GM21619 (cell line): Measurements from ENCODE around the gene GPR146.

Experiments
- ATAC-seq: cut with Tn5 transposase; IDR thresholded peaks from one replicate; pipeline ENCODE4 v1.9.1; 2021; ENCODE audit not compliant: unreplicated experiment

The GPR146 gene

DNA sequence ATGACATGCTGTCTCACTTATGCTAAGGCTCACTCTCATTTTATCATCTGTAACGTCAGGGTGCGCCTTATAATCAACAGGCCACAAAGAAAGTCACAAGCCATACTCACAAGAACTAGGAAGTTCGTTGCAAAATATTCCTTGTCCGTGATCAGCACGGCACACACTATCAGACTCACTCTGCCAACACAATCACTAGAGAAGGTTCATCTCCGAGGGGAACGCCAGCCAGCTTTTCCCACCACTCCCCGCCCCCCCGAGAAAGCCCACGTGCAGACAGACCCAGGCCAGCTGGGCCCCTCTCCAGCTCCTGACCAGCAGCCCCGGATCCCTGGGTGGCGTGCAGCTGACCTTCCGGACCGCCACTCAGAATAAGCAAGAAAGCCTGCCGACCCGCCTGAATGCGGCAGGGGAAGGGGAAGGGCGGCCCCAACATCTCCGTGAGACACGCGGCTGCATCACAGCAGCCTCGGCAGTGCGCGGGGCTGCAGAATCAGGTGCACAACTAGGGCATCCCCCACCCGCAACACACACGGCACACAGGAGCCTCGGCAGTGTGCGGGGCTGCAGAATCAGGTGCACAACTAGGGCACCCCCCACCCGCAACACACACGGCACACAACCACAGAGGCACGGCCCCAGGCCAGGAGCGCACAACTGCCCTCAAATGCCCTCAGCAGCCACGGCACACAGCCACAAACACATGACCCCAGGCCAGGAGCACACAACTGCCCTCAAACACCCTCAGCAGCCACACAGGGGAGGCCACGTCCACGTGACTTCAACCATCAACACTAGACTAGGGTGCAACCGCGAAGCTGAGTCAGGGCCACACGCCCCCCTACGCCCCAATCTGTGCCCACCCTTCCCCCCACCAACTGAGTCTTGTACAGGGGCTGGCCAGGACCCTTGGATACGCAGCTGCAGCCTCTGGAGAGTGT, 2.5 kb upstream of the GPR146 start:
- ATAC-seq, result no peak

DNA sequence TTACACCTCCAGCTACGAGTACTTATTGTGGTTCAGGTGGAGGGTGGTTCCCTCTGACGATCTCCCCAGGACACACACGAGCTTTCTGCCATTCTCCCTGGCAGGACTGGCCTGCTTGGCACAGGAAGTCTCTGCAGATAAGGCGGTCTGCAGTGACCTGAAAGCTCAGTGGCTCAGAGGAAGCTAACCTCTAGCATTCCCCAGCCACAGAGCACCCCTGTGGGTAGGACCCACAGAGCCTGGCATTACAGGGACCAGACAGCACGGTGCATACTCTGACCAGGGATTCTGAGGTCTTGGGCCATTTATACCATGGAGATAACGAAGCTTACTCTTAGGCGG, 1.9 kb upstream of the GPR146 start:
- ATAC-seq, result no peak

DNA sequence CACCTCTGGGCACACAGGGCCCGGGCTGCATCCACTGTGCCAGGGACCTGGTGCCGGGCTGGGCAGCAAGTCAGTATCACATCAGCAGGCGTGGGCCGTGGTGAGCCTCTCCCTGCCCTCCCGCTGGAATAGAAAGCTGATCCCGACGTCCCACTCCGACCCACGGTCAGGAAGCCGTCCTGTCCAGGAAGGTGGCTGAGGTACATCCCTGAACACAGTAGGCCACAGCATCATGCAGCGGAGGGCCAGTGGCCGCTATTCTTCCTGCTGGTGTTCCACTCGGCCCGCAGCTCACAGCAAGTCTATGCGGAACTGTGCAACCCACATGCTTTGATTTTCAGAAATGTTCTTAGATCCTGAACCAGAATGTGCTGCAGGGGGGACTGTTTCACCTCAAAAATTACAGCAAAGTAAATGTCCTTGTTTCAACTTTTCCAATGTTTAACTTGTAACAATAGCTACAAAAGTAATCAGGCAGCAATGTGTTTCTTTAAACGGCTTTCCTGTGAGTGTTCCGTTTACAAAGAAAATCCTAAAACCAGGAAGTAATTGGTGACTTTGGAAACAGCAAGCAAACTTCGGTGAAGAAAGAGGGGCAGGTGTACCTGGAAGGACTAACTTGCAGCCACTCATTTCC, 676 bp upstream of the GPR146 start:
- ATAC-seq, result no peak

DNA sequence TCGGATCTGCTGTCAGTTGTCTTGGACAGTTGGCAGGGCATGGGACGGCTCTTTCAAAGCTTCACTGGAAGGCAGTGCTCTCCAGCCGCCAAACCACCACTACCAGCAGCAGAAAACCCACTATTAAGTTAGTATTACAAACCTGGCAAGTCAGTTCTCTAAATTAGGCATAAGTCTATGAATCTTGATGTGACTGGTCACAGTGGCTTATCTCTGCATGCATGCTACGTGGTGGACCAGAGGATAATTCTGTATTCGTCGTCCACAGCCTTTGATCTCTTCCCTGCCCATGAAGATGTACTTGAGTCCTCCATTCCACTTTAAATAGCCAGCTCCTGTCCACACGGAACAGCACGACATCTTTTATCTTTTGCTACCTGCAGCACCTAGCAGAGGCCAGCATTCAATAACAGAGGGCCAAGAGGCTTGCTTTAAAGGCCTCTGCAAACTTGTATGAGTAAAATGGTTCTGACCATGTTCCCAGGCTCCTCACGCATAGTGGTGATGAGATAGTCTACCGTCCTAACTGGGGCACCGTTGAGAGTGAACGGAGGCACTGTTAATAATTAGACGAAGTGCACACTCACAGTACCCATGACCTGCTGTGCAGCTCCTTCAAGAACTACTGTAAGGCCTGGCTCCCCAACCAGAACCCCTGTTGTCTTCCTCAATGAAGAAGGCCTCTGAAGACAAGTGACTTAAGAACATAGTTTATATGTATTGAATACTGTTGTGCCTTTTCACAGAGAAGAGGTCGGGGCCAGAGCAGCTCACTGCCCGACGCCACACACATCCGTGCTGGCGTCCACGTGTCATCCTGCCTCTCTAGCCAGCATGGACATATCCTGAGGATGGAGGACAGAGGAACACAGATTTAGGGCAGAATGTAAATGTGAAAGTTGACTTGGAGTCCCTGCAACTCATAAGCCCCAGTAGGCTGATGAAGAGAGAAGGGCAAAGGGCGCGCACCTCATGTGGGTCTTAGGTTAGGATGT, 1.0 kb downstream of the GPR146 start:
- no peak for ATAC-seq

DNA sequence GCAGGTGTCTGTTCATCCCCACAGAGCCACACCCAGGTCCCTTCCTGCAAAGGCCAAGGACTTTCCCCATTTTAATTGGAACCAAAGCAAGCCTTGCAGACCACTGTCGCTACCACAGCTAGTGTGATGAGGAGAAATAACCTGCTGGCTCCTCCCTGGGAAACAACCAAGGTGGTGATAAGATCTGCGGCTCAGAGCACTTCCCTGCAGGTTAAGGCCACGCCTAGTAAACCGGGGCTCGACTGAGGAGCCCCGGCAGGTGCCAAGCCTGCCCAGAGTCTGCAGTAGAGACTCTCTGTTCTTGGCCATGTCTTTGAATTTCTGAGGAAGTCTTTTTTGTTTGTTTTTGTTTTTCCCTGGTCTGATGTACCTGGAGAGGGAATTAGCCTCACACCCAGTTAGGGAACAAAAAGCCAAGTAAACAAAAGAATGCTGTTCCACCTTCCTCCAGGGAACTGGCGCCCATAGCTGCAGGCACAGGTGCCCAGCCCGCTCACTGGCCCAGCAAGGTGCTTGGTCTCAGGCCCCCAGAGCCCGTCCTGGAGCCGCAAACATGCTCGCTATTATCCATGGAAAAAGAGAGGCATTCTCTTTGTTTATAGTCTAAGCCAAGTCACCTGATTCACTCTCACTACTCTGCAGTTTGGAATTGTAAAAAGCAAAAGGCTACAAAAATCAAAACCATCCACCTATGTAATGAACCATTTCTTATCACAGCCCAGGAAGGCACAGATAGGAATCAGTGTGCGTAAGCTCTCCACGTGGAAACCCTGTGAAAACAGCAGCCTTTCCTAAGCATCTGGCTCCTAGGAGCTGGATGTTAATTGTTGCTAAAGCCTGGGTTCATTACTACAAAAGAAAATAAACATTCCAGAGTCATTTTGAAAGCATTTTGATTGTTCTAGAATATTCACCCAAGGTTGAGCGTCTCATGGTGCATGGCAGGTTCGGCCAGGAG, 2.7 kb downstream of the GPR146 start:
- ATAC-seq, result no peak

DNA sequence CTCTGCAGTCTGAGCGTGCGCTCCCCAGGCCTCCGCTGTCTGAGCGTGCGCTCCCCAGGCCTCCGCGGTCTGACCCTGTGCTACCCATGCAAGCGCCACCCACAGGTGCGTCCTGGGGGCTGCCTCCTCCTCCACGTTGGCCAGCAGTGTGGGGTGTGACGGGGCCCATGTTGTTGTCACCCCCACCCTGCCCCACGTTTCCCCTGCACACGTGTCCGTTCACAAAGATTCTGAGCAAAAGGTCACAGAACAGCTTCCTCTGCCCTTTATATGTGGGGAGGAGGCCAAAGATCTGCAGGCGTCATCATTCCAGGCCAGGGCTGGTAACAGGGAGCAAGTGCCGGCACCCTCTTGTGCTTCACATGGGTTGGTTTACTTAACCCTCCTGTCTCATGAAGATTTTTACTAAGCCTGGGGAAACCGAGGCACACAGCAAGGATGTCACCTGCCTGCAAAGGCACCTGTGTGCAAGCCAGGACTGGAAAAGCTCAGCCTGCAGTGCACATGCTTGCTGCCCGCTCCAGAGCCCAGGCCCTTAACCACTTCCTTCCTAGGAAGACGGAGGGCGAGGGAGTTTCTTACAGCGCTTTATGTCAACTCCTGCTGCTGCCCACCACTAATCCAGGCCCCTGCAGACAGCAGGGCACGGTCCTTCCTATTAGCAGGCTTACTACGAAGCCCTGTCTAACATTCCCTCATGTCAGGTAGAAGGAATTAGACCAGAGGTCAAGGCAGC, 4.8 kb downstream of the GPR146 start:
- ATAC-seq, result no peak

DNA sequence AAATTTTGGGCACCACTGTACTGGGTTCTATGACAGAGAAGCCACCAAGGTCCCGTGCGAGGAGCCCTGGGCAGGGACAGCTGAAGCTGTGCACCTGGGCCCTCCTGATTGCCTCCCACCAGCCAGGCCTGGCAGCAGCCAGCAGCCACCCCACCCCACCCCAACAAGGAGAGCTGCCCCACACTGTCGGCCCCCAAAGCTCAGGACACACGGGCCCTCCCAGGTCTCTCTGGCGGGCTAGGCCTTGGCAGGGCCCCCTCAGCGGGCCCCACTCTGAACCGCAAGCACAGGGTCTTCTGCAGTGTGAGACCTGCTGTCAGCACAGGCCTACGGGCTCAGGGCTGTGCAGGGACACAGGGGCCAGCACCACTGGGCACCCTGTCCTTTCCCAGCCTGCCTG, 5.5 kb downstream of the GPR146 start:
- ATAC-seq, result no peak

DNA sequence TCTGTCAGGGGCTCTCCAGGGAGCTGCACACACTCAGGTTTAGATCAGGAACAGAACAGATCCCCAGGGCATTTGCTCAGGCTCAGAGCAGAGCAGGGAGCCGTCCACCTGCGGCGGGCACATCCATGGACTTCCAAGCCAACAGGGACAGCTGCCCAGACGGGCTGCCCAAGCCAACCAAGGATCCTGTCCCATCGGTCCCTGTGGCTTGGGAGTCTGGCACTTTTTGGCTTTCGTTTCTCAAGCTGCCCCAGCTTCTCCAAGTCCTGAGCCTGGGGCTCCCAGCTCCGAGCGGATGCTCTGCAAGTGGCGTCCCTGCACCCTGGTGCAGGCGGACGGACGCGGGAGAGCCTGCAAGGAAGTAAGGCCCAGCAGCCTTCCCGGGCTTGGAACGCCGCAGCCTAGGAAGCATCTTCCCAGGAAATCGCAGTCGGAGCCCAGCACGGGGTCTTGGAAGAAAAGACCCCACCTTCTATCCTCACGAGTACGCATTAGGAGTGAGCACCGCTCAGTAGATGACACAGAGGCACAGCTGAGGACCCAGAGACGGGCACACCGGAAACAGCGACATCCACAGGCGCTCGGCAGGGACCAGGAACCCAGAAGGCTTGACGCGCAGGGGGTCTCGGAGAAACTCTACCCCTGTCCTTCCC, 6.0 kb downstream of the GPR146 start:
- no peak for ATAC-seq

DNA sequence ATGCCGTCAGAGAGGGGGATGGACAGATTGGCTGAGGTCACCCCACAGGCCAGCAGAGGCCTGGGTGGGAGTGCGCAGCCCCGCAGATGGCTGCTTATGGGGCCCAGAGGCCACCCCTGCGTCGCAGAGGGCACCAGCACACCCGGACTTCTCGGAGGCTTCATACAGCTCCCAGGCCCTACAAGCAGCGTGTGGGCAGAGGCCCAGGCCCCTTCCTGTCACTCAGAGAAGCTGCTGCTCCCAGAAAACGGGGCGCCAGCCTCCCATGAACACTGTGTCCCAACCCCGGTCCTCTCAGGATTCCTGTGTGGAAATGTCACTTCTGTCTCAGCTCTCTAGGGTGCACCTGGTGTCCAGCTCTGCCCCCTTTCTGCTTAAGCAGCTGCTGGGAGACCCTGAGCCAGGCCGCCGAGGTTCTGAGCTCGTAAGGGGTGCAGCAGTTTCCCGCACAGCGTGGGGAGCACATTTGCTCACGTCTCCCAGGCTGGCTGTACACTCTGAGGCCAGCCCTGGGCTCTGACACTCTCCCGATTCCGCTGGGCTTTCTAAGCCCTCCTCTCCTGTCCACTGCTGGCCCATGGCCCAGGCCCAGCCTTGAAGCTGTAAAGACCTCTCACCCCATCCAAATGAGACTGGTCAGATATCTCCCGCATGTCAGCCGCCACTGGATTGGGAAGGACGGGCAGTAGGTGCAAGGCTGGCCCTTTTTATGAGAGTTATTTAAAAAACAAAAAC, 6.8 kb downstream of the GPR146 start:
- no peak for ATAC-seq

DNA sequence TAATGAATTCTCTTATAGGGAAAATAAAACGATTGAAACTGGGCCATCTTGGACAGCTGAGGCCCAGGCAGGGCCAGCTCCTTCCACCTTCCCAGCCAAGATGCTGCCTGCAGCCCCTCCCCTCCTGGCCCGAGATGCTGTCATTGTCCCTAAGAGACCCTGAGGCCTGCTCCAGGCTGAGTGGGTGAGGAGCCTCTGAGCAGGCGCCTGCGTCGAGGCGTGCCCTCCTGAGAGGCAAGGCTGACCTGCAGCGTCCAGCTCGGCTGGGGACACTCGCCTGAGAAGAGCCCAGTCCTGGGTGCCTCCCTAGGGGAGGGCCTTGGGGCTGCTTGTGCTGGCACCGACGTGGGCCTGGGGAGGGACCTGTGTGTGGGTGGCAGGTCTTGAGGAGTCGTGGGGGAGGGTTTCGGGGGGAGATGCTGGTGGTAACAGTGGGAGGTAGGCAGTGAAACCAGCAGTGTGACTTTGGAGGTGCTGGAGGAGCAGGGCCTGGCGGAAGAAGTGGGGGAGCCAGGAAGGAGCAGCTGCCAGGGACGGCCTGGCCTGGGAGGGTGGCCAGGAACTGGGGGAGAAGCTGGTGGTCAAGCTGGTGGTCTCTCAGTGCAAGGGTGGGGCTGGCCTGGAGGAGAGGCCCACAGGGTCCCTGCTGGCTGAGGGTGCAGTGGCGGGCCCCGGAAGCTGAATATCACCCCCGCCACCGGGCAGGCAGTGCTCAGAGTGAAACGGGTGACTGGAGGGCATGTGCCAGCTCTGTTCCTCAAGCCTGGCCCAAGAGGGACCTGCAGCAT, 7.9 kb downstream of the GPR146 start:
- ATAC-seq, result no peak

DNA sequence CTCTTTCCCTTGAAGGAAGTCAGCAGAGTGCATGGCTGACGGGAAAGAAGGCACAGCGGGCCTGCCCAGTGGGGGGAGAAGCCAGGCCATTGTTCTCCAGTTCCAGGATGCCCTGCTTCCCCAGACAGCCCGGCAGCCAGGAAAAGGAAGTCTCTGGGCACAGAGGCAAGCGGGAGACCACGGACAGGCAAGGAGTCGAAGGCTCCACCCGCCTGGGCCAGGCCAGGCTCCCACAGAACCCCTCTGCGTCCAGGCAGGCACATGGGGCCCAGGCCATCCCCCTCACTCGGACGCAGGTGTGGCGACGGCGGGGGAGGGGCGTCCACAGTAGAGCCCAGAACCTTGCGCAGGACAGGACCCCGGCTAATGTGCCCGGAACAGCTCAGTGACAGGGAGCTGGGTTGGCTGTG, 8.7 kb downstream of the GPR146 start:
- no peak for ATAC-seq

DNA sequence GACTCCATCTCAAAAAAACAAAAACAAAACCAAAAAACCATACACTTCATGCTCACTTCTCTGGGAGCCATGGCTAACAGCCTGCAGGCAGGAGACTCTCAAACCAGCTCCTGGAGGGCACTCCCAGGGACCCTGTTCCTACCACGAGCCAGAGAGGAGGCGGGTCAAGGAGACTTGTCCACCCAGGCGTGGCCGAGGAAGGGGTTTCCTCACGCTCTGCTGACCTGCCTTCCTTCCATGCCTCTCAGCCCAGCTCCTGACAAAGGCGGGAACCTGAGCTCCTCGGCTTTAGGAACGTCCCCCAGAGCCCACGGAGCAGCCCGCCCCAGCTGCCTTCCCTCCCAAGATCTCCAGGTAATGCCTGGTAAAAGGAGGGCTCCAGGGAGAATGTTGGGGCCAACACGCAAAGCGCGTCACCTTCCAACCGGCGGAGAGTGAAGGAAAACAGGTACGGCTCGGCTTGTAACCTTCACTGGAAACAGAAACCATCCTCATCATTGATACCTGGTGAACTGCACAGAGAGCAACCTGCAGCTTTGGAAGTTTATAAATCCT, 9.5 kb downstream of the GPR146 start:
- ATAC-seq, result no peak

DNA sequence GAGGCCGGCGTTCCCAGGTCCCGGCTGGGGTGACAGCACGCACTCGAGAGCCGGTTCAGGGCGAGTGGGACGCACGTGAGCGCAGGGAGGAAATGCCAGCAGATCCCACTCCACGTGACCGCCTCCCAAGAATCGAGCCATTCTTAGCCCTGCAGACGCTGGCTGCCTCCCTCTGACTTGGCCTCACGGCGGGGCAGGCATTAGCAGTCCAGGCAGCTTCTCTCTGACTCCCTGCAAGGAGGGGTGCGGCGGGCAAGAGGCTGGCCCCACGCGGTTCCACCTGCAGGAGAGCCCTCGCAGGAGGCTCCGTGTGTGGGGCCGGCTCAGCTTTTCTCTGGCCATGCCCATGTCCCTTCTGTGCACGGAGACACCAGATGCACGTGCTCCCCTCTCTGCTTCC, 10.1 kb downstream of the GPR146 start:
- ATAC-seq, result no peak

DNA sequence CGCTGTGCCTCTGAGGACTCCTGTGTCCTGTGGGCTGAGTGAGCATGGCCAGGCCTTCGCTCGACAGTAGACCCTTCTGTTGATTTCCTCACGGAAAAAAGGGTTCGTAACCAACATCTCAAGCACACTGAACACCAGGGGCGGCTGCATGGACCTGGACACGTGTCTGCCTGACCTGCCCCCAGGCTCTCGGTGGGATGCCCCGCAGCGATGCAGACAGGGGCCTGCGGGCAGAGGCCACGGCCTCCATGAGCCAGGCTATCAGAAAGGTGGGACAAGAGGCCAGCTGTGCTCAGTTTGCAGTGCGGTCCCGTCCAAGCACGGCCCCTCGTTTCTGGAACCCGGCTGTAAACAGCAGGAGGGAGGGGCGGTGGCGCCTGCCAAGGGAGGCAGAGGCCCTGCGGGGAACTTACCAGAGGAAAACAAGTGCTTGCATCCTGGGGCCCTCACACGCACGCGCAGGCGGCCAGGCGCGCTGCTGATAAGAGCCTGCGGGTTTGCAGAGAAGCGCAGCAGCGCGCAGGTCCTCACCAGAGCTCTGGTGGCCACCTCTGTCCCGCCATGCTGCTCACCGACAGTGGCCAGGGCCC, 10.6 kb downstream of the GPR146 start:
- ATAC-seq, result no peak

DNA sequence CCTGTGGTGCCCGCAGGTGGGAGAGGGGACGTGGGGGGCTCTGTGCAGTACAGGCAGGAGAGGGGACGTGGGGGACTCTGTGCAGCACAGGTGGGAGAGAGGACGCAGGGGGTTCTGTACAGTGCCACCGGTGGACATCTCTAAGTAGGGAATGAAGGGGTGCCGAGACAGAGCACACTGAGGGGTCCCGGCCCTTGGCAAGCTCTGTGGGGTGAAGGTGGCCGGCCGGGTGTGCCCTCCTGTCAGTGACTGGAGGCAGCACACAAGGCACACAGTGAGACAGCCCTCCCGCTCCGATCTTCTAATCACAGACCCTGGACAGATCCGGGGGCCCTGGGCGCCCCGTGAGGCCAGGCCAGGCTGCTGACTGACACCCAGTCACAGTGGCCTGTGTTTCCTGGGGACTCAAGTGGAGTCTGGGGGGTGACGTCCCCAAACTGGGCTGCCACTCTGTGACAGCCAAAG, 11.2 kb downstream of the GPR146 start:
- ATAC-seq, result no peak

DNA sequence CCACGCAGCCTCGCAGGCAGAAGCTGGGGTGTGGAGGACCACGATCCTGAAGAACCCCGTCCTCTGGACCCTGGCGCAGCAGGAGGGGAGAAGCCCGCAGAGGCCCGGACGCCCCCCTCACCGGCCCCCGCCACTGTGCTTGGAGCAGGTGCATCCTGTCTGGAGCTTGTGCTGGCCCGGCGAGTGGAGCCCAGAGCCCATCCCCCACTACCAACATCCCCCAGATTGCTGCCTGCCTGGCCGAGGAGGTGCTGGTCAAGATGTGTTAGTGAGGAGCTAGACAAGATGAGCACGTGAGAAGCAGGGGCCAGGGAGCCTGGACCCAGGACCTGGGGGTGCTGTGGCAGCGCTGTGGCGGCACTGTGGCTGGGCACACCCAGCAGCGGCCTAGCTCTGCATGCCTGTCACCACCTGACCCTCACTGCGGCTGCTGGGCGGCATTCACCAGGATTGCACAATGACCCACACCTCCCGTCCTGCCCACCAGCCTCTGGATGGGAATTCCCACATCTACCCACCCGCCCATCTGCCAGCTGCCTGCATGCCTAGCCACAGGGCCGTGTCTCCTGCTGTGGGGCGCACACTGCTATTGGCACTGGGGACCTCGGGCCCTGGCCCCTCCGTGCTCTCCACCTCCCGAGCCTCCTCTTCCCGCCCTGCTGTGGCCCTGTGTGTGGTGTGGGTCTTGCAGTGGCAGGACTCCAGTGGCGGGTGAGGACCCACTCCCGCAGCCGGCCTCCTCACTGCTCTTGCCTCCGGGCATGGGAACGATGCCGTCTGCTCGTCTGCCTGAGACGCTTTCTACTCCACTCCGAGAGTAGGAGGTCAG, 11.8 kb downstream of the GPR146 start:
- no peak for ATAC-seq
